ENCODE results near the gene CCDC136.

The CCDC136 gene

DNA sequence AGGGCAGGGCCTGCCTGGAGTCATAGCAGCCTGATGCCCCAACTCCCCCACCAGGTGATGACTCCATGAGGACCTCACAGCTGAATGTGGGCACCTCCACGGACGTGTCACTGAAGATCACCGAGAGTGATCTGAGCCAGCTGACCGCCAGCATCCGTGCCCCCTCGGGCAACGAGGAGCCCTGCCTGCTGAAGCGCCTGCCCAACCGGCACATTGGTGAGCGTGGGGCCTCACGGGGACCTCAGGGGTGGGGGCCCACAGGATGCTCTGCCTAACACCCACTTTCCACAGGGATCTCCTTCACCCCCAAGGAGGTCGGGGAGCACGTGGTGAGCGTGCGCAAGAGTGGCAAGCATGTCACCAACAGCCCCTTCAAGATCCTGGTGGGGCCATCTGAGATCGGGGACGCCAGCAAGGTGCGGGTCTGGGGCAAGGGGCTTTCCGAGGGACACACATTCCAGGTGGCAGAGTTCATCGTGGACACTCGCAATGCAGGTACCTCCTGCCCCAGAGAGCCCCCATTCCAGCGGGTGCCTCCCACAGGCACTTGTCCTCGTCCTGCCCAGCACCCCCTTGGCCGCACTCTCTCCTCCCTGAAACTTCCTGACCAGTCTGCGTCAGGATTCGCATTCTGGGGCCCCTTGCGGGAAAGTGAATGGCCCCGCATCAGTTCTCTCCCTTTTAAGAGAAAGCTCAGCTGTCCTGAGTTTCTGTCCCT, 60.9 kb downstream of the CCDC136 start:
- H3K4me3 ChIP-seq (ENCODE audit: low read depth, low read length): no peak overlapping the region
- TF ChIP-seq, protein P1, sequence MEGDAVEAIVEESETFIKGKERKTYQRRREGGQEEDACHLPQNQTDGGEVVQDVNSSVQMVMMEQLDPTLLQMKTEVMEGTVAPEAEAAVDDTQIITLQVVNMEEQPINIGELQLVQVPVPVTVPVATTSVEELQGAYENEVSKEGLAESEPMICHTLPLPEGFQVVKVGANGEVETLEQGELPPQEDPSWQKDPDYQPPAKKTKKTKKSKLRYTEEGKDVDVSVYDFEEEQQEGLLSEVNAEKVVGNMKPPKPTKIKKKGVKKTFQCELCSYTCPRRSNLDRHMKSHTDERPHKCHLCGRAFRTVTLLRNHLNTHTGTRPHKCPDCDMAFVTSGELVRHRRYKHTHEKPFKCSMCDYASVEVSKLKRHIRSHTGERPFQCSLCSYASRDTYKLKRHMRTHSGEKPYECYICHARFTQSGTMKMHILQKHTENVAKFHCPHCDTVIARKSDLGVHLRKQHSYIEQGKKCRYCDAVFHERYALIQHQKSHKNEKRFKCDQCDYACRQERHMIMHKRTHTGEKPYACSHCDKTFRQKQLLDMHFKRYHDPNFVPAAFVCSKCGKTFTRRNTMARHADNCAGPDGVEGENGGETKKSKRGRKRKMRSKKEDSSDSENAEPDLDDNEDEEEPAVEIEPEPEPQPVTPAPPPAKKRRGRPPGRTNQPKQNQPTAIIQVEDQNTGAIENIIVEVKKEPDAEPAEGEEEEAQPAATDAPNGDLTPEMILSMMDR (IDR thresholded peaks at IDR 0.05; ENCODE audit: low read depth, low read length): no peak

DNA sequence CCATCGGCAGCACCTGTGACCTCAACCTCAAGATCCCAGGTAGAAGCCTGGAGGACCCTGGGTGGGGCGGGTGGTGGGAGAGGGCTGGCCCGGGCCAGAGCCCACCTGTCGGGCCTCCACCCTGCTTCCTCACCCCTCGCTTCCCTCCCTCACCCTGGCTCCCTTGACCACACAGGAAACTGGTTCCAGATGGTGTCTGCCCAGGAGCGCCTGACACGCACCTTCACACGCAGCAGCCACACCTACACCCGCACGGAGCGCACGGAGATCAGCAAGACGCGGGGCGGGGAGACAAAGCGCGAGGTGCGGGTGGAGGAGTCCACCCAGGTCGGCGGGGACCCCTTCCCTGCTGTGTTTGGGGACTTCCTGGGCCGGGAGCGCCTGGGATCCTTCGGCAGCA, 62.0 kb downstream of the CCDC136 start:
- H3K4me3 ChIP-seq (ENCODE audit: low read depth, low read length): no peak overlapping the region
- TF ChIP-seq, protein P1 (IDR thresholded peaks at IDR 0.05; ENCODE audit: low read depth, low read length): no peak

DNA sequence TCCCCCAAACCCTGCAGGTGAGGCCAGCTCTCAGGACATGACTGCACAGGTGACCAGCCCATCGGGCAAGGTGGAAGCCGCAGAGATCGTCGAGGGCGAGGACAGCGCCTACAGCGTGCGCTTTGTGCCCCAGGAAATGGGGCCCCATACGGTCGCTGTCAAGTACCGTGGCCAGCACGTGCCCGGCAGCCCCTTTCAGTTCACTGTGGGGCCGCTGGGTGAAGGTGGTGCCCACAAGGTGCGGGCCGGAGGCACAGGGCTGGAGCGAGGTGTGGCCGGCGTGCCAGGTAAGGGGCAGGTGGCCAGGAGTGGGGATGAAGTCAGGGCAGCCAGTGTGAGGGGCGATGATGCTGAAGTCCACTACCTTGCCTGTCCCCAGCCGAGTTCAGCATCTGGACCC, 62.6 kb downstream of the CCDC136 start:
- H3K4me3 ChIP-seq (ENCODE audit: low read depth, low read length): no peak overlapping the region
- TF ChIP-seq, protein P1 (IDR thresholded peaks at IDR 0.05; ENCODE audit: low read depth, low read length): no peak

DNA sequence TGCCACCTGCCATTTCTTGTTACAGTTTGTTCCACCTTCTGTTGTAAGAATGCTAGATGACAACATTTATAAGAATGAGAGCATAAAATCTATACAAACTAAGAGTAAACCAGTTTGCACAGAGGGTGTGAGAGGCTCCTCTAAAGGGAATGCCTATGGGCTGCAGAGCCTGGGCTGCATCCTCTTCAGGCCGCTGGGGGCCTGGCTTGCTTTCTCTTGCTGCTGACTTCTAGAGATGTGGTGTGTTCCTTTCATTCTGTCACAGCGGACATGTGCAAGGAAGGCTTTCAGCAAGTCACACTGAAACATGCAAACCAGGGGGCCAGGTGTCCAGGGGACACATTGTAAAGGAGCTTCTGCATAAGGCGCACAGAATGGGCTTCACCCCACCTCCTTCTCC, 63.8 kb downstream of the CCDC136 start:
- TF ChIP-seq, protein P1 (IDR thresholded peaks at IDR 0.05; ENCODE audit: low read depth, low read length): no peak
- H3K4me3 ChIP-seq (ENCODE audit: low read depth, low read length): no peak overlapping the region

DNA sequence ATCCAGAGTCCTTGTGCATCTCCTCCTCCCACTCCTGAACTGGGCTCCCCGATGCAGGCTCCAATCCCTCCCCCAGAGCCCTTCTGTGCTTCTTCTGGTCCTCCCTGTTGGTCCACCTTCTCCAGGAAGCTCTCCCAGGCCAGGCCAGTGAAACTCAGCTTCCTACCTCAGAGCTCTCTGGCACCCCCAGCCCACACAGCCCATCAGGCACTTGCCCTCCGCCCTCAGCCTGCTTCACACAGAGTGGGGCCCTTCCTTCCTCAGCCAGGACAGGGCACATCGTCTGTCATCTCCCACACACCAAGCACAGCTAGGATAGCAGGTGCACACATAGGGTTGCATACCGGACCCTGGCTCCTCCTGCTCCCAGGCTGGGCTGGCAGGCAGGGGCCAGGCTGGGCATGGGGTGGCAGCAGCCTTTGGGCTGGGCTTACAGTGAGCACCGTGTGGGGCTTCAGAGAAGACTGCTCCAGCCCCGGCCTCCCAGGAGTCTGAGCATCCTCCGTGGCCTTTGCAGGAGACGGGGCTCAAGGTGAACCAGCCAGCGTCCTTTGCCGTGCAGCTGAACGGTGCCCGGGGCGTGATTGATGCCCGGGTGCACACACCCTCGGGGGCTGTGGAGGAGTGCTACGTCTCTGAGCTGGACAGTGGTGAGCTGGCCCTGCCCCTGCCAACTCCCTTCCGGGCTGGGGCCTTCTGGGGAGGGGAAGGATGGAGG, 64.4 kb downstream of the CCDC136 start:
- TF ChIP-seq, protein P1 (IDR thresholded peaks at IDR 0.05; ENCODE audit: low read depth, low read length): no peak
- H3K4me3 ChIP-seq (ENCODE audit: low read depth, low read length): no peak overlapping the region

DNA sequence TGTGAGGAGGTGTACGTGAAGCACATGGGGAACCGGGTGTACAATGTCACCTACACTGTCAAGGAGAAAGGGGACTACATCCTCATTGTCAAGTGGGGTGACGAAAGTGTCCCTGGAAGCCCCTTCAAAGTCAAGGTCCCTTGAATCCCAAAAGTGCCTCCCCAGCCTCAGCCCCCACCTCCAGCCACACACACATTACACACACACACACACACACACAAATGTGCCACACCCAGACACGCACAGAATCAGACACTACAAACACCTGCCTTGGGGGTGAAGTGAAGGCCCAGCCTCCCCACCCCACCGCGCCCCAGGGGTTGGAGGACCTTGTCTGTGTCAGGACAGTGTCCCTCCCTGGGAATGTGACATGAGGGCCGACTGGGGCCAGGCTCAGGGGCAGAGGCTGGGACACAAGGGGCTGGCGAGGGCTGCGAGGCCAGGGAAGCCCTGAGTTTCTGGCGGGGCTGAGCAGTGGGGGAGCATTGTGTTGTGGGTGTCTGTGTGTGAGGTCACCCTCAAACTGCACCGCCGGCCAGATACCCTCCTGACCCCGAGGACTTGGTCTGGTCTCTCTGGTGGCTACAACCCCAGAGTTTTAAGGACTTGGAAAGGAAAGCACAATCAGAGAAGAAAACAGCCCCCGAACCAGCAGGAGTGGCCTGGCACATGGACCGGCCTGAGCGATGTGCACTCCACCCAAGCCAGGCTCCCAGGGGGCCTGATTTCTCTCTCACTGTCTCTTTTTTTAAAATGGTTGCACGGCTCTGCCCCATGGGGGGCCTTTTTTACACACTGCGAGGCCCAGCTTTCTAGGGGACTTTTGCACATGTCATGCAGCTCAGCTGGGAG, 66.8 kb downstream of the CCDC136 start:
- no peak overlapping the region for H3K4me3 ChIP-seq (ENCODE audit: low read depth, low read length)
- TF ChIP-seq, protein P1 (IDR thresholded peaks at IDR 0.05; ENCODE audit: low read depth, low read length): no peak
